Keratinocyte (primary cell): ENCODE measurements around the gene MRPS15. TPM values are rescaled to one million over a fixed set of nuclear protein-coding genes. Genes with fewer than 3 reads are reported as not detected.

Experiments used
- DNase-seq: peaks from one replicate; pipeline ENCODE4 v3.0.0-alpha.2; 2011; ENCODE audit warnings: low read depth, missing footprints, low spot score
- FAIRE-seq: peaks from 2 replicates; lab custom pipeline; 2011; peaks lifted over from hg19 to GRCh38; lab: Jason Lieb, UNC
- H2AFZ ChIP-seq: 2 replicates; pipeline ENCODE4 v1.6.0; 2012; ENCODE audit warnings: low read length, control low read depth, inconsistent platforms; ENCODE audit not compliant: control insufficient read depth
- H3K27ac ChIP-seq: 2 replicates; pipeline ENCODE4 v1.5.1; 2011; ENCODE audit warnings: low read length; ENCODE audit not compliant: control insufficient read depth, insufficient read depth
- H3K27me3 ChIP-seq: 3 replicates; pipeline ENCODE4 v1.6.0; 2011; ENCODE audit warnings: low read length; ENCODE audit not compliant: control insufficient read depth, insufficient read depth; ENCODE audit errors: extremely low read depth
- H3K36me3 ChIP-seq, 2 experiments: 2 replicates in 1 of 2; 3 replicates in 1 of 2; pipeline ENCODE4 v1.5.1; 2011; ENCODE audit warnings: low read length in 2 of 2, mild to moderate bottlenecking in 1 of 2; ENCODE audit not compliant: control insufficient read depth in 2 of 2, insufficient read depth in 2 of 2; ENCODE audit errors: extremely low read depth in 1 of 2
- H3K4me1 ChIP-seq: 3 replicates; pipeline ENCODE4 v1.5.1; 2011; ENCODE audit warnings: low read length; ENCODE audit not compliant: control insufficient read depth, insufficient read depth; ENCODE audit errors: extremely low read depth
- H3K4me2 ChIP-seq: 3 replicates; pipeline ENCODE4 v1.6.0; 2011; ENCODE audit warnings: low read depth, low read length; ENCODE audit not compliant: control insufficient read depth, insufficient read depth; ENCODE audit errors: extremely low read depth
- H3K4me3 ChIP-seq, 3 experiments: fragments of 200-600 bp in 1 of 3; sonication (generic) in 1 of 3; 2 replicates in 2 of 3; 3 replicates in 1 of 3; pipeline ENCODE4 v1.5.1; 2011 to 2016; ENCODE audit warnings: low read length in 3 of 3, mild to moderate bottlenecking in 3 of 3, control low read depth in 2 of 3, inconsistent platforms in 1 of 3, low read depth in 1 of 3, mixed read lengths in 1 of 3, mixed run types in 1 of 3, moderate library complexity in 1 of 3; ENCODE audit not compliant: control insufficient read depth in 2 of 3, insufficient read depth in 2 of 3; ENCODE audit errors: extremely low read depth in 1 of 3
- H3K79me2 ChIP-seq: 2 replicates; pipeline ENCODE4 v1.6.0; 2012; ENCODE audit warnings: low read length; ENCODE audit not compliant: control insufficient read depth, insufficient read depth
- H3K9ac ChIP-seq: 3 replicates; pipeline ENCODE4 v1.6.0; 2011; ENCODE audit warnings: low read length; ENCODE audit not compliant: control insufficient read depth, insufficient read depth; ENCODE audit errors: extremely low read depth
- H3K9me1 ChIP-seq: 3 replicates; pipeline ENCODE4 v1.6.0; 2011; ENCODE audit warnings: low read length; ENCODE audit not compliant: control insufficient read depth, insufficient read depth; ENCODE audit errors: extremely low read depth
- H3K9me3 ChIP-seq: 2 replicates; pipeline ENCODE4 v1.5.1; 2012; ENCODE audit warnings: low read depth, low read length; ENCODE audit not compliant: control insufficient read depth
- H4K20me1 ChIP-seq: 3 replicates; pipeline ENCODE4 v1.6.0; 2011; ENCODE audit warnings: low read length; ENCODE audit not compliant: control insufficient read depth, insufficient read depth; ENCODE audit errors: extremely low read depth
- CTCF ChIP-seq, 3 experiments: IDR thresholded peaks in 1 of 3; conservative IDR thresholded peaks in 1 of 3; optimal IDR thresholded peaks in 1 of 3; 2 replicates in 2 of 3; 3 replicates in 1 of 3; pipeline versions ENCODE3 to v1.5.1; 2011; ENCODE audit warnings: low read length in 3 of 3, mild to moderate bottlenecking in 3 of 3, moderate library complexity in 2 of 3, control low read depth in 1 of 3, inconsistent platforms in 1 of 3; ENCODE audit not compliant: insufficient read depth in 2 of 3; ENCODE audit errors: extremely low read depth in 1 of 3
- EZH2 ChIP-seq: IDR thresholded peaks from one replicate; pipeline ENCODE4 v1.6.1; 2012; ENCODE audit warnings: inconsistent platforms, mild to moderate bottlenecking, low read length, moderate library complexity
- dilution Hi-C: fragments of 300-500 bp; cut with MboI; formaldehyde crosslinking; loops from one replicate; pipeline ENCODE4 v1.7.0; 2020; ENCODE audit warnings: low sequenced_read_pairs; ENCODE audit not compliant: extremely low pct_ligation_motif_present
- polyA plus RNA-seq, 5 experiments: library from polyadenylated mRNA; depleted of rRNA in 3 of 5; stranded (reverse) in 3 of 5; stranded (forward) in 1 of 5; unstranded in 1 of 5; fragments of >200 nt; gene quantifications; 1 replicate in 1 of 5; 2 replicates in 3 of 5; 3 replicates in 1 of 5; pipeline versions ENCODE4 v1.2.1 to v1.2.3, GENCODE V29; 2011 to 2012; ENCODE audit warnings: missing spikeins in 2 of 5, low read depth in 1 of 5, low replicate concordance in 1 of 5
- small RNA-seq, 3 experiments: library from RNA; depleted of rRNA; stranded (forward); fragments of <200 nt; gene quantifications; one replicate each; pipeline ENCODE3, GENCODE V24; 2012; ENCODE audit warnings: low read depth in 3 of 3, low replicate concordance in 1 of 3; ENCODE audit not compliant: insufficient read length in 3 of 3

Gene MRPS15
- polyA plus RNA-seq, 1 donor (not counting 4 experiments of a cell fraction or from before 2014, with no cell fraction given): 130 TPM

DNA sequence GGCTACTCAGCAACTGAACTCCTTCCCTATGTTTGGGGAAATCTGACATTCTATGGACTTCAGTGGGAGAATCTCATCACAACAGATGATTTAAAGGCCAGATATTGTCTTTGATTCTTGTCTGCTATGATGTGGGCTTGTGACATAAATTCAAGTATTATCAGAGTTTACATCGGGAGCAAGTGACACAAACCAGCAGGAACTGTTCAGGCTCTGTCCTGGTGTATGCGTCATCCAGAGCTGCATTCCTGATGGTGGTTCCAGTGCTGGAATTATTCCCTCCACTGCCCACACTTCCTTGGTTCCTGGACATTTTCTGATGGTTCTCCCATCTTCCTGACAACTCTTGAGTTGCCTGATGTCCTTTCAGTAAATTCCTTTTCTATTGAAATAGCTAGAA, 55.7 kb downstream of the MRPS15 start:
- Histone ChIP-seq H3K4me1 (no peaks in the 10 kb centered on the region), H3K9me1 (no peaks in the 10 kb centered on the region), H4K20me1 (no peaks in the 10 kb centered on the region), H3K36me3 (no peaks in the 10 kb centered on the region), H3K27me3 (no peaks in the 10 kb centered on the region), H3K4me2 (no peak overlapping the region), H3K9me3 (no peaks in the 10 kb centered on the region), H3K9ac (no peak overlapping the region), H3K79me2 (no peaks in the 10 kb centered on the region), H3K4me3 (no peak overlapping the region), H2AFZ (no peak overlapping the region), H3K27ac (no peak overlapping the region)
- FAIRE-seq (no peak), DNase-seq (no peak)
- TF ChIP-seq EZH2 (no peak), CTCF (optimal IDR thresholded peaks at IDR 0.05 in 1 of 3, IDR thresholded peaks at IDR 0.05 in 1 of 3, conservative IDR thresholded peaks at IDR 0.05 in 1 of 3; ENCODE audit: extremely low read depth in 1 of 3, insufficient read depth in 2 of 3, low read length in 3 of 3) (no peak)
- dilution Hi-C loops: no loop called here

DNA sequence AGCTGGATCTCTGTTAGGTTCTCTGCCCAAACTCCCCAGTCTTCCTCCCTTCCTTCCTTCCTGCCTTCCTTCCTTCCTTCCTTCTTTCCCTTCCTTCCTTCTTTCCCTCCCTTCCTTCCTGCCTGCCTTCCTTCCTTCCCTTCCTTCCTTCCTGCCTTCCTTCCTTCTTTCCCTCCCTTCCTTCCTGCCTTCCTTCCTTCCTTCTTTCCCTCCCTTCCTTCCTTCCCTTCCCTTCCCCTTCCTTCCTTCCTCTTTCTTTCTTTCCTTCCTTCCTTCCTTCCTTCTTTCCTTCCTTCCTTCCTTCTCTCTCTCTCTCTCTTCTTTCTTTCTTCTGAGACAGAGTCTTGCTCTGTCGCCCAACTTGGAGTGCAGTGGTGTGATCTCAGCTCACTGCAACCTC, 57.7 kb downstream of the MRPS15 start:
- H3K27me3 ChIP-seq: no peaks in the 10 kb centered on the region
- no peak overlapping the region for H3K4me2 ChIP-seq
- DNase-seq: no peak
- H2AFZ ChIP-seq: no peak overlapping the region
- H3K79me2 ChIP-seq: no peaks in the 10 kb centered on the region
- TF ChIP-seq EZH2 (no peak), CTCF (optimal IDR thresholded peaks at IDR 0.05 in 1 of 3, IDR thresholded peaks at IDR 0.05 in 1 of 3, conservative IDR thresholded peaks at IDR 0.05 in 1 of 3; ENCODE audit: extremely low read depth in 1 of 3, insufficient read depth in 2 of 3, low read length in 3 of 3) (no peak)
- no peak overlapping the region for H3K9ac ChIP-seq
- H3K27ac ChIP-seq: no peak overlapping the region
- H3K9me1 ChIP-seq: no peaks in the 10 kb centered on the region
- H3K4me3 ChIP-seq: no peak overlapping the region
- no peaks in the 10 kb centered on the region for H3K36me3 ChIP-seq
- dilution Hi-C loops: no loop called here
- no peak for FAIRE-seq
- H3K9me3 ChIP-seq: no peaks in the 10 kb centered on the region
- no peaks in the 10 kb centered on the region for H3K4me1 ChIP-seq
- H4K20me1 ChIP-seq: no peaks in the 10 kb centered on the region

Small RNA genes lying within 50 kb of the gene (small RNA-seq; reads per million reads assigned to genes)
- 0 to 1.8 (median 0.47) reads per million in 3 experiments for gene SNORA63C

Other genes with a start within 250 kb of the MRPS15 start
- 58.4 to 79.6 TPM (median 76.1 TPM) in 3 replicates for gene THRAP3, start 239.9 kb downstream of the MRPS15 start, polyA plus RNA-seq
- gene SH3D21, start 158.0 kb downstream of the MRPS15 start, polyA plus RNA-seq: 4.8 to 17.4 TPM (median 7.1 TPM) in 3 replicates
- gene EVA1B, start 140.7 kb downstream of the MRPS15 start, polyA plus RNA-seq: 2.4 to 4.3 TPM (median 2.7 TPM) in 3 replicates
- 8.5 to 10.4 TPM (median 10.3 TPM) in 3 replicates for gene STK40, start 78.5 kb downstream of the MRPS15 start, polyA plus RNA-seq
- 41.3 to 67.8 TPM (median 45.3 TPM) in 3 replicates for gene LSM10, start 66.5 kb downstream of the MRPS15 start, polyA plus RNA-seq
- 7.1 to 12.5 TPM (median 9.5 TPM) in 3 replicates for gene OSCP1, start 13.9 kb downstream of the MRPS15 start, polyA plus RNA-seq
- not detected in 3 replicates for gene CSF3R, start 18.5 kb upstream of the MRPS15 start, polyA plus RNA-seq